ENCODE data around the gene OTP.
"Not testable (repeated sequence)": the region's sequence is repeated elsewhere in the genome, so short reads cannot be mapped to it uniquely, and the experiment has no call there.

Gene OTP

DNA sequence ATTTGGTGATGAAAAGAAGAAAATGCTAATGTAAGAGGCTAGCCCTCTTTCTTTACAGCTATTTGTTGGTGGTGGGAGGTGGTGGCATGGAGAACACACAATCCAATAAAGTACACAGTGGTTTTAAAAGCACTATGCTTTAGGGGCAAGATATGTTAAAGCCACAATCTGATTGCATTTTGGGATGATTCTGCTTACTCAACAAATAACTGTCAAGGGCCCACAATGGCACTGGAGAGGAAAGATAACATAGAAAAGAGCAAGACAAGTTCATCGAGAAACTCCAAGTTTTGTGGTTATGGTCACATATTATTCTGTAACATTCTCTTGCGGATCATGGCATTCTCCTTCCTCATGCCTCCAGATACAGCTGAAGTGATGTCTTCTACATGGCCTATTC, 38.8 kb downstream of the OTP start:
- Histone ChIP-seq H3K4me1 (no peaks in the 10 kb centered on the region), H2AFZ (no peak overlapping the region), H3K27ac (no peak overlapping the region), H3K4me3 (ENCODE audit: low read depth, low read length) (no peak overlapping the region), H3K9ac (no peak overlapping the region), H3K79me2 (no peaks in the 10 kb centered on the region), H3K4me2 (ENCODE audit: low read length) (no peak overlapping the region), H3K36me3 (ENCODE audit: control insufficient read depth, insufficient read depth, low read length) (no peaks in the 10 kb centered on the region), H3K9me3 (ENCODE audit: control insufficient read depth, low read length) (no peaks in the 10 kb centered on the region), H3K27me3 (ENCODE audit: control insufficient read depth, insufficient read depth, low read length) (no peaks in the 10 kb centered on the region)
- TF ChIP-seq, protein P1, sequence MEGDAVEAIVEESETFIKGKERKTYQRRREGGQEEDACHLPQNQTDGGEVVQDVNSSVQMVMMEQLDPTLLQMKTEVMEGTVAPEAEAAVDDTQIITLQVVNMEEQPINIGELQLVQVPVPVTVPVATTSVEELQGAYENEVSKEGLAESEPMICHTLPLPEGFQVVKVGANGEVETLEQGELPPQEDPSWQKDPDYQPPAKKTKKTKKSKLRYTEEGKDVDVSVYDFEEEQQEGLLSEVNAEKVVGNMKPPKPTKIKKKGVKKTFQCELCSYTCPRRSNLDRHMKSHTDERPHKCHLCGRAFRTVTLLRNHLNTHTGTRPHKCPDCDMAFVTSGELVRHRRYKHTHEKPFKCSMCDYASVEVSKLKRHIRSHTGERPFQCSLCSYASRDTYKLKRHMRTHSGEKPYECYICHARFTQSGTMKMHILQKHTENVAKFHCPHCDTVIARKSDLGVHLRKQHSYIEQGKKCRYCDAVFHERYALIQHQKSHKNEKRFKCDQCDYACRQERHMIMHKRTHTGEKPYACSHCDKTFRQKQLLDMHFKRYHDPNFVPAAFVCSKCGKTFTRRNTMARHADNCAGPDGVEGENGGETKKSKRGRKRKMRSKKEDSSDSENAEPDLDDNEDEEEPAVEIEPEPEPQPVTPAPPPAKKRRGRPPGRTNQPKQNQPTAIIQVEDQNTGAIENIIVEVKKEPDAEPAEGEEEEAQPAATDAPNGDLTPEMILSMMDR (IDR thresholded peaks at IDR 0.05): no peak

DNA sequence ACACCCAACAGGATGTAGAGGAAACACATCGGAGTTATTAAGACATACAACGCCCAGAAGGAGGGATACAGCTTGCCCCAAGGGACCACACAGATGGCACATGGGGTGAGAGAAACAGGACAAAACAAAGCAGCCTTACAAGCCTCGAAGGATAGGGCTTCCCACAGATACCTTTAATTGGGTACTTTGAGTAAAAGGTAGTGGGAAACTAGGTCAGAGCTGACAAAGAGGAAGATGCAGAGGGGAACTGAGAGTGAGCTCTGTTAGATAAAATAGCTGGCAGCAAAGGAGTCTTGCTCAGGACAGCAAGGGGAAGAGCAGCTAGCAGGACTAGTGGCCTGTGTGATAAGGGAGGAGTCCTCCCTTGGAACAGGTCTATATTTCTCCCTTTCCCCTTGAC, 48.2 kb downstream of the OTP start:
- no peak overlapping the region for H3K9ac ChIP-seq
- H2AFZ ChIP-seq: no peak overlapping the region
- no peak overlapping the region for H3K27ac ChIP-seq
- no peaks in the 10 kb centered on the region for H3K27me3 ChIP-seq (ENCODE audit: control insufficient read depth, insufficient read depth, low read length)
- H3K9me3 ChIP-seq (ENCODE audit: control insufficient read depth, low read length): no peaks in the 10 kb centered on the region
- no peaks in the 10 kb centered on the region for H3K4me1 ChIP-seq
- no peak overlapping the region for H3K4me3 ChIP-seq (ENCODE audit: low read depth, low read length)
- TF ChIP-seq, protein P1 (IDR thresholded peaks at IDR 0.05): no peak
- no peak overlapping the region for H3K4me2 ChIP-seq (ENCODE audit: low read length)
- no peaks in the 10 kb centered on the region for H3K36me3 ChIP-seq (ENCODE audit: control insufficient read depth, insufficient read depth, low read length)
- H3K79me2 ChIP-seq: no peaks in the 10 kb centered on the region

GRCh38 chr5:77588175-77588574, 50.3 kb downstream of the OTP start:
- Histone ChIP-seq H3K79me2 (no peaks in the 10 kb centered on the region), H3K36me3 (ENCODE audit: control insufficient read depth, insufficient read depth, low read length) (no peaks in the 10 kb centered on the region), H3K9me3 (ENCODE audit: control insufficient read depth, low read length) (no peaks in the 10 kb centered on the region), H3K9ac (no peak overlapping the region), H3K4me3 (ENCODE audit: low read depth, low read length) (no peak overlapping the region), H3K4me1 (no peaks in the 10 kb centered on the region), H3K27me3 (ENCODE audit: control insufficient read depth, insufficient read depth, low read length) (no peaks in the 10 kb centered on the region), H3K4me2 (ENCODE audit: low read length) (no peak overlapping the region), H3K27ac (no peak overlapping the region), H2AFZ (no peak overlapping the region)
- TF ChIP-seq, protein P1 (IDR thresholded peaks at IDR 0.05): no peak

DNA sequence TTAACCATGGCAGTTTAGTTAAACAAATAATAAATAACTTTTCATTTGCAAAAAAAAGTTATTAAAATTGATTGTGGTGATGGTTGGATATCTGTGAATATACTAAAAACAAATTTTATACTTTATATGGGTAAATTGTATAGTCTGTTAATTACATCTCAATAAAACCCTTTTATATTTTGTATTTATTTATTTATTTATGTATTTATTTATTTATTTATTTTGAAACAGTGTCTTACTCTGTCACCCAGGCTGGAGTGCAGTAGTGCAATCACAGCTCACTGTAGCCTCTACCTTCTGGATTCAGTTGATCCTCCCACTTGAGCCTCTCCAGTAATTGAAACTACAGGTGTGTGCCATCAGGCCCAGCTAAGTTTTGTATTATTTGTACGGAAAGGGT, 52.4 kb downstream of the OTP start:
- H3K36me3 ChIP-seq (ENCODE audit: control insufficient read depth, insufficient read depth, low read length): no peaks in the 10 kb centered on the region
- no peak overlapping the region for H3K9ac ChIP-seq
- no peaks in the 10 kb centered on the region for H3K79me2 ChIP-seq
- H3K27ac ChIP-seq: no peak overlapping the region
- H3K4me3 ChIP-seq (ENCODE audit: low read depth, low read length): no peak overlapping the region
- H2AFZ ChIP-seq: no peak overlapping the region
- no peak overlapping the region for H3K4me2 ChIP-seq (ENCODE audit: low read length)
- H3K9me3 ChIP-seq (ENCODE audit: control insufficient read depth, low read length): no peaks in the 10 kb centered on the region
- TF ChIP-seq, protein P1 (IDR thresholded peaks at IDR 0.05): no peak
- H3K4me1 ChIP-seq: no peaks in the 10 kb centered on the region
- no peaks in the 10 kb centered on the region for H3K27me3 ChIP-seq (ENCODE audit: control insufficient read depth, insufficient read depth, low read length)

GRCh38 chr5:77582143-77582542, 56.4 kb downstream of the OTP start:
- not testable (repeated sequence) for H3K4me3 ChIP-seq (ENCODE audit: low read depth, low read length); H3K27me3 ChIP-seq (ENCODE audit: control insufficient read depth, insufficient read depth, low read length); H2AFZ ChIP-seq; H3K9me3 ChIP-seq (ENCODE audit: control insufficient read depth, low read length); H3K27ac ChIP-seq; H3K4me2 ChIP-seq (ENCODE audit: low read length); H3K9ac ChIP-seq; H3K79me2 ChIP-seq; H3K36me3 ChIP-seq (ENCODE audit: control insufficient read depth, insufficient read depth, low read length); H3K4me1 ChIP-seq

Measured in parathyroid adenoma (tissue), 2 donors.